ENCODE results near the gene TXNDC5.

The TXNDC5 gene

DNA sequence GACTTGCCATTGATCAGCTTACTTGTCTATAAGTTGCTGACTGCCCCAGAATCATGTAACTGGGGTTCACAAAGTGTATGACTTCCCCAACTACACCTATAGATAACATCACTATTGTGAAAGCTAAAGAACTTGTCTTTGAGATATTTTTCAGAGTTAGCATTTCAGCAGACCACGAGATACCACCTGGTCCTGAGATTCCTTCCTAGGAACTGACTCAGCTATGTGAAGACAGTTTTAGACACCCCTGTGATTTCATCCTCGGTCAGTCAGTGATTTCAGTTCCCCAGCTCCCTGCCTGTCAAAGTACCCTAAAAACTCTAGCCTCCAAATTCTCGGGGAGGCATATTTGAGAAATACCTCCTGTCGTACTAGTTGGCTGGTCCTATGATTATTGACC, 62.4 kb downstream of the TXNDC5 start:
- no peak for DNase-seq

DNA sequence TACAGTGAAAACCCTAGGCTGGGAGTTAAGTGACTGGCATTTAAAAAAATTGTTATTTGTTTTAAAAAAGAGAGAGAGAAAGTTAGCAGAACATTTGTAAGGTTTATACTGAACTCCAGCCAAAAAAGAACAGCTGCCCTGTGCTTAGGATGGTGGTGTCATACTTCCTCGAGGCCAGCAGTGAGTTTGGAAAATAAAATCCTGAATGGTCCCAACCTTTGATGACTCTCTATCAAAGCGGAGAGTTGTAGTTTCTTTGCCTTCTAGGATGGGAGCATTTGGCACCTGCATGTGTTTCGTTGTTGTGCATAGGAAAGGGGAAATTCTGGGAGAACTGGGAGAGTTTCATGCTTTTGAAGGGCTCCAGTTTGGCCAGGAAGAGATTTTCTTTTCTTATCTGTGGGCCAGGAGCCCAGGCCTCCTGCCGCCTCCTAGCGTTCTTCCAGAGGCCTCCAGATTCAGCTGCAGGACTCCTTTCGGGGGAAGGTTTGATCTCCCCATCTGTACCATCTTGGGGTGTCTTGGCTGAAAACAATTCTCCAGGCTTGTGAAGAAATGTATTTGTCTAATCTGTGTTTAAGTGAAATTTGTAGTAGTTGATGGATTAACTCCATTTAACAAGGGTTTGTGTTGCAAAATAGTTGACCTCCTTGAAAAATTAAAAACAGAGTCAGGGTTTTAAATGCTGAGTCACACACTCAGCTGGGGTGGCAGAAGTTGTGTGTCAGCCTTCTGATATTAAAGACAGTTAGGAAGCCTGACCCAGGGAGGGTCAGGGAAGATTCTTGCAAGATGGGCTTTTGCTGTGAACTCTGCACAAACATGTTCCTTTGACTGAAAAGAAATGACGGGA, 63.4 kb downstream of the TXNDC5 start:
- DNase-seq, result no peak

DNA sequence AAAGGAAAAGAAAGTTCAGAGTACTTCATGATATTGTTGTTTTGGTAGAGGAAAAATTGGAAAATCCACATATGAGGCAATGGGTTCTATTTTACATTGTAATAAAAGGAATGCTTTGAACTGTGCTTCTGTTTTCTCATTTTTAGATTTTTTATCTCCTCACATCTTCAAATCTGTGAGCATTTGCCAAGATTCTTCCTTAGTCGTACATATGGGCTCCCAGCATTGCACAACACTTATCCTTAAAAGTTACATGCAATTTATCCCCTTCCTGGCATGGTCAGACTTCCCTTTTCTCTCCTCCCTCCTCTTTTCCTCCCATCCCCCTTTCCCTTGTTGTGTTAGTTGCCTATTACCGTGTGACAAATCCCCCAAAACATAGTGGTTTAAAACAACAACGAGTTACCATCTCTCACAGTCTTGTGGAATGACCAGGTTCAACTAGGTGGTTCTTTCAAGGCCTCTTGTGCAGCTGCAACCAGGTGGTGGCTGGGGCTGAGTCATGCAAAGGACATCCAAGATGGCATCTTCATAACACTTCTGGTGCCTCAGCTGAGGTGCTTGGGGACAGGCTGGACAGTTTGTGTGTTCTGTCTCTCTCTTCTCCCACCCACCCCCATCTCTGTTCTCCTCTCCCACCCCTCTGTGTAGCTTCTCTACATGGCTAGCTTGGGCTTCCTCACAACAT, 68.7 kb downstream of the TXNDC5 start:
- DNase-seq, result no peak

DNA sequence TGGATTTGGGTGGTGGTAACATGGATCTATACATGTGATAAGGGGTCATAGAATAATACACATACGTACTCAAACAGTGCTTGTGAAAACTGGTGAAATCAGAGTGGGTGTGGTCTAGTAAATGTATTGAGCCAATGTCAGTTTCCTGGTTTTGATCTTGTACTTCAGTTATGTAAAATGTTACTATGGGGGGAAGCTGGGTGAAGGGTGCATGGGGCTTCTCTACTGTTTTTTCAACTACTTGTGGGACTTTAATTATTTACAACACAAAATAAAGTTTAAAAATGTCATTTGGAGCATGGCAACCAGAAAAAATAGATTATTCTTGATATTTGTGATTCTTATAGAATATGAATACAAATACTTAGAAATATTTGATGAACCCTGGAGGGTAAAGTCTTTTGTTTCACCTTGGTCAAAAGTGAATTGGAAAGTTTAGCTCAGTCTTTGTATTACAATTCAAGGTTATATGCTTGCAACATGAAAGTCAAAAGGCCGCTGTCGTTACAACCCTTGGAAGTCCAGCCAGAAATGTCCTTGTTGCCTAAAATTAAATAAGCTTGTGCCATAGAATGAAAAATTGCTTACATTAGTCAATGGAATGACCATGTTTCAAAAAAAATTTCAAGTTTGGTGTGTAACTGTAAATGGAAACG, 74.1 kb downstream of the TXNDC5 start:
- DNase-seq, result no peak

DNA sequence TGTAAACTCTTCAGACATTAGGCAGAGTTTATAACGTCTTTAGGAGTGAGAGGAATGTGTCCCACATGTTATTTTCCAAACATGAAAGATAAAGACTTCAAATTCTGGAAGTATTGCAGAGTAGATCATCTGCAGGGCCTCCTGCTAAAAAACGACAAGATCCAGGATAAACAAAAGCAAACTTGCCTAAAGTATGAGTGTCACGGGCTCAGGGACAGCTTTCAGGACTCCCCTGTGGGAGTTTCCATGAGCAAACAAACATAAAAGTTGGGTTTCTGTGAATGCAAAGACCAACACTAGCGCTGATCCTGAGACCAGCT, 76.9 kb downstream of the TXNDC5 start:
- no peak for DNase-seq

DNA sequence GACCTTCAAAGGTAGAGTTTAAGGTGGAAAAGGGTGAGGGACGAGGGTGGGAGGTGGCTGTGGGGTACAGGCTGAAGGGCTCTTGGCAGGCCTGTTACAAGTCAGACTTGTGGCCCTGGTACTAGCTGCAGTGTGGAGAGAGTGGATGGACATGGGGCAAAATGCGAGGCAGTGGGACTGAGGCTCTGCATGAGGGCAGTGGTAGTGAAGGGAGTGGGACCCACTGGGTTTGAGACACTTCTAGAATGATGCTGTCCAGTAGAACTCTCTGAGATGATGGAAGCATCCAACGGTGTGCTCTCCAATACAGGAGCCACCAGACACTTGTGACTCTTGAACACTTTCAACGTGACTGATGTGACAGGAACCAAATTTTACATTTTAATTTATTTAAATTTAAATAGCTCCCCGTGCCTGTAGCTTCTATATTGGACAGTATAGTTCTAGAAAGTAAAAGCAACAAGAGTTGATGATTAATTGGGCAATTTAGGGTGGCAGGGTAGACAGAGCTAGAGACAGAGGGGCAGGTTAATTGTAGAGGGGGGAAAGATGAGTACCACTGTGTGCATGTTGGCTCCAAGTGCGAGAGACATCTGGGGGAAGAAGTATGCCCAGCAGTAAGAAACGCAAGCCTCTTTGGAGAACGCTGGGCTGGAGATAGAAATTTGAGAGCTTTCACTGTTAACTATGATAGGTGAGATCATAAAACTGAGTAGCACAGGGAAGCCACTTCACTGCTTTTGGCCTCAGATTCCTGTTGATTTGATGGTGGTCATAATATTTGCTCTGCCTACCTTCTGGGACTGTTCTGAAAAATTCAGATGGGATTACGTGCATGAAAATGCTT, 77.5 kb downstream of the TXNDC5 start:
- no peak for DNase-seq
